ENCODE results near the gene APC2.

The APC2 gene

GRCh38 chr19:1522838-1523237 is 72.9 kb downstream of the APC2 start:
- H3K27ac Mint-ChIP-seq, result no peak overlapping the region
- peaks cover 75% of the 10 kb centered on the region for H3K27me3 Mint-ChIP-seq
- H3K4me3 Mint-ChIP-seq, result no peak overlapping the region
- H3K9me3 Mint-ChIP-seq, result no peaks in the 10 kb centered on the region
- DNase-seq (no peak), ATAC-seq (no peak)
- H3K4me1 Mint-ChIP-seq, result peaks cover 9% of the 10 kb centered on the region

Measured in stimulated activated naive CD8-positive, alpha-beta T cell treated with anti-CD3 and anti-CD28 coated beads, Interleukin-15, amount 100 ng/mL, for 72 hours (primary cell).